HG03565 (cell line): ENCODE results near the gene DMD.

ENCODE experiments used
- ATAC-seq: cut with Tn5 transposase; IDR thresholded peaks from one replicate; pipeline ENCODE4 v1.9.1; 2021; ENCODE audit warnings: mild to moderate bottlenecking, moderate library complexity; ENCODE audit not compliant: unreplicated experiment

DMD gene

GRCh38 chrX:31323658-31324057 lies 1887.7 kb downstream of the DMD start:
- peak; percentile 95 for ATAC-seq

- ATAC-seq: no peak
Observed at GRCh38 chrX:31320740-31321139, 1890.6 kb downstream of the DMD start.

- no peak for ATAC-seq
Observed at GRCh38 chrX:31319586-31319985, 1891.8 kb downstream of the DMD start.

- ATAC-seq: no peak
Observed at GRCh38 chrX:31318866-31319265, 1892.5 kb downstream of the DMD start.

- no peak for ATAC-seq
Observed at GRCh38 chrX:31316340-31316991, 1894.9 kb downstream of the DMD start.

- ATAC-seq: no peak
Observed at GRCh38 chrX:31314921-31315320, 1896.4 kb downstream of the DMD start.

- ATAC-seq: no peak
Observed at GRCh38 chrX:31307952-31308351, 1903.4 kb downstream of the DMD start.

- no peak for ATAC-seq
Observed at GRCh38 chrX:31302573-31303075, 1908.7 kb downstream of the DMD start.

- no peak for ATAC-seq
Observed at GRCh38 chrX:31301941-31302340, 1909.4 kb downstream of the DMD start.

GRCh38 chrX:31301203-31301602 lies 1910.1 kb downstream of the DMD start:
- no peak for ATAC-seq

- ATAC-seq: no peak
Observed at GRCh38 chrX:31298916-31299315, 1912.4 kb downstream of the DMD start.

GRCh38 chrX:31297881-31298280 lies 1913.5 kb downstream of the DMD start:
- ATAC-seq: no peak

GRCh38 chrX:31294475-31294874 lies 1916.9 kb downstream of the DMD start:
- no peak for ATAC-seq

GRCh38 chrX:31293409-31293808 lies 1917.9 kb downstream of the DMD start:
- ATAC-seq: peak; percentile 61

- no peak for ATAC-seq
Observed at GRCh38 chrX:31291131-31291530, 1920.2 kb downstream of the DMD start.

- no peak for ATAC-seq
Observed at GRCh38 chrX:31287861-31288260, 1923.5 kb downstream of the DMD start.

- ATAC-seq: no peak
Observed at GRCh38 chrX:31280580-31280979, 1930.8 kb downstream of the DMD start.

- no peak for ATAC-seq
Observed at GRCh38 chrX:31279359-31279758, 1932.0 kb downstream of the DMD start.

GRCh38 chrX:31272472-31272775 lies 1938.9 kb downstream of the DMD start:
- no peak for ATAC-seq

- no peak for ATAC-seq
Observed at GRCh38 chrX:31271615-31272471, 1939.5 kb downstream of the DMD start.

GRCh38 chrX:31269914-31270313 lies 1941.4 kb downstream of the DMD start:
- no peak for ATAC-seq

GRCh38 chrX:31268359-31268758 lies 1943.0 kb downstream of the DMD start:
- no peak for ATAC-seq
